Astrocyte of the cerebellum (primary cell): ENCODE measurements around the gene VAMP8.

ENCODE experiments used
- DNase-seq: peaks from one replicate; pipeline ENCODE4 v3.0.0-alpha.2; 2011; ENCODE audit warnings: low read depth
- H3K4me3 ChIP-seq: 2 replicates; pipeline ENCODE4 v1.5.1; 2011; ENCODE audit warnings: mild to moderate bottlenecking, low read depth, low read length, moderate library complexity
- in situ Hi-C: cut with HindIII; loops from 2 replicates; pipeline ENCODE4 v1.10.0; 2017; ENCODE audit warnings: low sequenced_read_pairs
- TF ChIP-seq, protein P1 (sequence below): IDR thresholded peaks from 2 replicates; pipeline ENCODE4 v1.5.1; 2012; ENCODE audit warnings: low read length, low read depth, moderate library complexity, mild to moderate bottlenecking; ENCODE audit errors: missing control alignments

VAMP8 gene

DNA sequence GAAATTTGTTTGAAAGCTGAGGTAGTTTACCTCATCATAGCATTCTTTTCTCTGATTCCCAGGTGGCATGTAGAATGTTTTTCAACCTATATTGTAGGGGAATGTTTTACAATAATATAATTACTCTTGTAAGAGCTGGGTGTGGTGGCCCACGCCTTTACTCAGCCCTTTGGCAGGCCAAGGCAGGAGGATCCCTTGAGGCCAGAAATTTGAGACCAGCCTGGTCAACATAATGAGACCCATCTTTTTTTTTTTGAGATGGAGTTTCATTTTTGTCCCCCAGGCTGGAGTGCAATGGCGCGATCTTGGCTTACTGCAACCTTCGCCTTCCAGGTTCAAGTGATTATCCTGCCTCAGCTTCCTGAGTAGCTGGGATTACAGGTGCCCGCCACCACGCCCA is 42.2 kb downstream of the VAMP8 start:
- TF ChIP-seq, protein P1, sequence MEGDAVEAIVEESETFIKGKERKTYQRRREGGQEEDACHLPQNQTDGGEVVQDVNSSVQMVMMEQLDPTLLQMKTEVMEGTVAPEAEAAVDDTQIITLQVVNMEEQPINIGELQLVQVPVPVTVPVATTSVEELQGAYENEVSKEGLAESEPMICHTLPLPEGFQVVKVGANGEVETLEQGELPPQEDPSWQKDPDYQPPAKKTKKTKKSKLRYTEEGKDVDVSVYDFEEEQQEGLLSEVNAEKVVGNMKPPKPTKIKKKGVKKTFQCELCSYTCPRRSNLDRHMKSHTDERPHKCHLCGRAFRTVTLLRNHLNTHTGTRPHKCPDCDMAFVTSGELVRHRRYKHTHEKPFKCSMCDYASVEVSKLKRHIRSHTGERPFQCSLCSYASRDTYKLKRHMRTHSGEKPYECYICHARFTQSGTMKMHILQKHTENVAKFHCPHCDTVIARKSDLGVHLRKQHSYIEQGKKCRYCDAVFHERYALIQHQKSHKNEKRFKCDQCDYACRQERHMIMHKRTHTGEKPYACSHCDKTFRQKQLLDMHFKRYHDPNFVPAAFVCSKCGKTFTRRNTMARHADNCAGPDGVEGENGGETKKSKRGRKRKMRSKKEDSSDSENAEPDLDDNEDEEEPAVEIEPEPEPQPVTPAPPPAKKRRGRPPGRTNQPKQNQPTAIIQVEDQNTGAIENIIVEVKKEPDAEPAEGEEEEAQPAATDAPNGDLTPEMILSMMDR, result no peak
- H3K4me3 ChIP-seq, result no peak overlapping the region
- no peak for DNase-seq
- in situ Hi-C loops, result no loop called here

DNA sequence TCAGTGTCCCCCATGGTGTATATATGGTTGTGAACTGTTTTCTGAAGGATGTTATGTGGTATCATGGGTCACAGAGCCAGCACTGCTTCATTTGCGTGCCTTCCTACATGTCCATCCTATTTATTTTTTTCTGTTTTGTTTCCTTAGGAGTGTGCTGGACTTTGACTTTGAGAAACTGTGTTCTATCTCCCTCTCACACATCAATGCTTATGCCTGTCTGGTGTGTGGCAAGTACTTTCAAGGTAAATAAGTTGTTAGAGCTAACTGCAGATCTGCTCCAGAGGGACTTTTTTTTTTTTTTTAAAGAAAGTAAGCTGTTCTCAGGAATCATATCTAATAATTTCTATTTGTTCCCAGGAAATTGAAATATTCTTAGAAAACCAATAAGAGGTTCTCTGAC is 44.0 kb downstream of the VAMP8 start:
- in situ Hi-C loops, result no loop called here
- TF ChIP-seq, protein P1, result no peak
- DNase-seq, result no peak
- H3K4me3 ChIP-seq, result no peak overlapping the region

DNA sequence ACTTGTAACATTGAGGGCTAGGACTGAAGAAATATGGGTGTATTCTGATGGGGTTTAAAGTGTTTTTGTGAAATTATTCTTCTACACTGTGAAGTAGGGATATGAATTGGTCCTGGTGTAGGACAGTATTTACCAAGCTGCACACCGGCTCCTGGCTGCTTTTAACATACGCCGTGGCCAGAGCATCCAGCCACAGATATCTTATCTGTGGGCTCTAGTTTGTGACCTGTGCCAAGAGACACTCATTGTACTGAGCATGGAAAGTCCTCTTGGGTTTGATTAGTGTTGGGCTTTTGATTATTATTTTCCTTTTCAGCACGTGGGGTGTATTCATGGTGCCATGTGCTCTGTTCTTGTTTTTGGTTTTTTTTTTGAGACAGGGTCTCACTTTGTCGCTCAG is 46.6 kb downstream of the VAMP8 start:
- no peak overlapping the region for H3K4me3 ChIP-seq
- in situ Hi-C loops, result no loop called here

DNA sequence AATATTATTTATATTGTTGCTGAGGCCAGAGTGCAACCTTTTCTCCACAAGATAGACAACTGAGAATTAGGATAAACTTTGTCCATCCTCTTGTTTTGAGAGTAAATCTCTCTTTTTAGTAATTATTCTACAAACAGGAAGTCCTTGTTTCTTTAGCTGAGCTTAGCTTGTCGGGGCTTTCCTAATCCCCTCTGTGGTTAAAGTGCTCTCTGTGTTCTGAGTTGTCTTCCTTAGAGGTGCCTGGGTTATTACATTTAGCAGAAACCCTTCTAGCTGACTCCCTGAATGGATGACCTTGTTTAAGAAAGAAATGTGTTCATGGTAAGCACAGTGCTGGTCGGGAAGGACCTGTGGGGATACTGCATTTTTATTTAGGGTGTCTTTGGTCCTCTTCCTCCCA is 51.3 kb downstream of the VAMP8 start:
- in situ Hi-C loops, result no loop called here
- DNase-seq, result no peak

More for the DNA sequence above, 46.6 kb downstream of the VAMP8 start:
- DNase-seq, result no peak
- TF ChIP-seq, protein P1, result no peak

DNA sequence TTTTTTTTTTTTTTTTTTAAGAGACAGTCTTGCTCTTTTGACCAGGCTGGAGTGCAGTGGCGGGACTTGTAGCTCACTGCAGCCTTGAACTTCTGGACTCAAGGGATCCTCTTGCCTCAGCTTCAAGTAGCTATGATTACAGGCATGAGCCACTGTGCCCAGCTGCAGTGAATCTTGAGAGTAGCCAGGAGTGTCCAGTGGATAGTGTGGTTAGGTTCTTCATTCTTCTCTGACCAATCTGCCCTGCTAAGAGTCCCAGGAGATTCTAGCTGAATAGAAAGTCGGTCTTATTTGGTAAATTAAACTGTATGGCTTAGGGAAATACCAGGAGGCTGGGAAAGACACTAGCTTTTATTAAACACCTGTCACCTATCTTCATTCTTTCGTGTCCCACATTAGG is 53.9 kb downstream of the VAMP8 start:
- TF ChIP-seq, protein P1, result no peak
- DNase-seq, result no peak
- in situ Hi-C loops, result no loop called here
- no peak overlapping the region for H3K4me3 ChIP-seq

More for the DNA sequence above, 51.3 kb downstream of the VAMP8 start:
- TF ChIP-seq, protein P1, result no peak
- H3K4me3 ChIP-seq, result no peak overlapping the region
